Loucy (cell line): ENCODE results near the gene PMEL.

Experiments
- EZH2phosphoT487 ChIP-seq: fragments of 200-600 bp; IDR thresholded peaks from 2 replicates; pipeline ENCODE4 v1.6.1; 2018; ENCODE audit warnings: antibody characterized with exemption, mild to moderate bottlenecking, moderate library complexity, borderline replicate concordance
- TF ChIP-seq, protein P1 (sequence below): fragments of 200-600 bp; sonication (generic); conservative IDR thresholded peaks from 2 replicates; pipeline ENCODE4 v1.5.1; 2014; ENCODE audit warnings: mild to moderate bottlenecking, antibody characterized with exemption, low read length

DNA sequence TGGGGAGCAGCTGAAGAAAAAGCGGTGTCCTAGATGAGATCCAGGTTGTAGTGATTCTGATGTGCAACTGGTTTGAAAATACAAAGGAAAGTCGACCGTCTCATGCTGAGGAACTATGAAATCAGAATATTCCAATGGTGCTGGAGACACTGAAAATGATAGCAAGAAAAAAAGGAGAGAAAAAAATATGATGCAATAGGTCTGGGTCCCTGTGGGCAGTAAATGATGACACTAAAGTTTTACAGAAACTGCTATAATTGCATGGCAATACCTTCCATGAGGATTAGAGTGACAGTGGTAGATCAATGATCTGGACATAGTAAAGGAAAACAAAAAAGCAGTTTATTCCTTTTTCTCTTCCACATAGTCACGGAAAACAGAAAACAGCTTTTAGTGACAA, 40.5 kb downstream of the PMEL start:
- TF ChIP-seq, protein P1, sequence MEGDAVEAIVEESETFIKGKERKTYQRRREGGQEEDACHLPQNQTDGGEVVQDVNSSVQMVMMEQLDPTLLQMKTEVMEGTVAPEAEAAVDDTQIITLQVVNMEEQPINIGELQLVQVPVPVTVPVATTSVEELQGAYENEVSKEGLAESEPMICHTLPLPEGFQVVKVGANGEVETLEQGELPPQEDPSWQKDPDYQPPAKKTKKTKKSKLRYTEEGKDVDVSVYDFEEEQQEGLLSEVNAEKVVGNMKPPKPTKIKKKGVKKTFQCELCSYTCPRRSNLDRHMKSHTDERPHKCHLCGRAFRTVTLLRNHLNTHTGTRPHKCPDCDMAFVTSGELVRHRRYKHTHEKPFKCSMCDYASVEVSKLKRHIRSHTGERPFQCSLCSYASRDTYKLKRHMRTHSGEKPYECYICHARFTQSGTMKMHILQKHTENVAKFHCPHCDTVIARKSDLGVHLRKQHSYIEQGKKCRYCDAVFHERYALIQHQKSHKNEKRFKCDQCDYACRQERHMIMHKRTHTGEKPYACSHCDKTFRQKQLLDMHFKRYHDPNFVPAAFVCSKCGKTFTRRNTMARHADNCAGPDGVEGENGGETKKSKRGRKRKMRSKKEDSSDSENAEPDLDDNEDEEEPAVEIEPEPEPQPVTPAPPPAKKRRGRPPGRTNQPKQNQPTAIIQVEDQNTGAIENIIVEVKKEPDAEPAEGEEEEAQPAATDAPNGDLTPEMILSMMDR, result no peak
- TF ChIP-seq EZH2phosphoT487, result no peak
